Vagina (tissue), 2 donors: ENCODE data around the gene FBXL20. TPM values are rescaled to one million over a fixed set of nuclear protein-coding genes. Genes with fewer than 3 reads are reported as not detected.

ENCODE experiments used
- DNase-seq, 2 donors: peaks; one replicate each; pipeline ENCODE4 v3.0.0-alpha.2; 2017; ENCODE audit errors: extremely low spot score in 2 of 2
- H3K27ac ChIP-seq: fragments of 200-600 bp; sonication (generic); one replicate; pipeline ENCODE4 v1.5.1; 2019
- H3K27me3 ChIP-seq: fragments of 200-600 bp; sonication (generic); one replicate; pipeline ENCODE4 v1.5.1; 2019
- H3K36me3 ChIP-seq, 2 donors: fragments of 200-600 bp; sonication (generic); one replicate each; pipeline ENCODE4 v1.5.1; 2017 to 2019
- H3K4me1 ChIP-seq: fragments of 200-600 bp; sonication (generic); one replicate; pipeline ENCODE4 v1.5.1; 2019
- H3K4me3 ChIP-seq, 2 donors: fragments of 200-600 bp; sonication (generic); 1 replicate in 1 of 2; 2 replicates in 1 of 2; pipeline ENCODE4 v1.5.1; 2016 to 2019
- H3K9me3 ChIP-seq: fragments of 200-600 bp; sonication (generic); one replicate; pipeline ENCODE4 v1.5.1; 2019
- CTCF ChIP-seq, 3 experiments: fragments of 450-650 bp in 2 of 3; fragments of 200-600 bp in 1 of 3; sonication (generic) in 1 of 3; IDR thresholded peaks; one replicate each; pipeline ENCODE4 v1.5.1; 2017 to 2019; ENCODE audit warnings: antibody characterized with exemption in 3 of 3, mild to moderate bottlenecking in 2 of 3, moderate library complexity in 2 of 3
- POLR2A ChIP-seq, 2 donors: fragments of 450-650 bp; IDR thresholded peaks; one replicate each; pipeline ENCODE4 v1.6.1; 2017; ENCODE audit warnings: antibody characterized with exemption in 2 of 2, mild to moderate bottlenecking in 2 of 2, moderate library complexity in 2 of 2
- POLR2AphosphoS5 ChIP-seq, 2 donors: sonication (generic); formaldehyde crosslinking; IDR thresholded peaks; one replicate each; pipeline ENCODE4 v1.9.0; 2017; ENCODE audit warnings: antibody characterized with exemption in 2 of 2, mild to moderate bottlenecking in 2 of 2, low read depth in 1 of 2; ENCODE audit not compliant: insufficient read depth in 1 of 2
- intact Hi-C: fragments of 100-400 bp; cut with DNase I; formaldehyde crosslinking; loops from one replicate; pipeline ENCODE4 v1.15.1; 2023
- total RNA-seq: library from RNA; depleted of rRNA; stranded (reverse); fragments of >200 nt; gene quantifications from one replicate; pipeline ENCODE4 v1.2.3, GENCODE V29; 2016

FBXL20 gene
- total RNA-seq, 1 donor from 2014 or later = 15.7 TPM

GRCh38 chr17:39328815-39329214 is 72.6 kb downstream of the FBXL20 start:
- H3K27ac ChIP-seq = no peak overlapping the region
- no peaks in the 10 kb centered on the region for H3K4me1 ChIP-seq
- intact Hi-C loops = no loop called here
- H3K9me3 ChIP-seq = no peaks in the 10 kb centered on the region
- H3K4me3 ChIP-seq = no peak overlapping the region
- no peaks in the 10 kb centered on the region for H3K36me3 ChIP-seq
- TF ChIP-seq CTCF (IDR thresholded peaks at IDR 0.05) (no peak), POLR2A (IDR thresholded peaks at IDR 0.05) (no peak), POLR2AphosphoS5 (IDR thresholded peaks at IDR 0.05; ENCODE audit: insufficient read depth in 1 of 2, low read depth in 1 of 2) (no peak)
- no peak for DNase-seq
- no peaks in the 10 kb centered on the region for H3K27me3 ChIP-seq

- Histone ChIP-seq H3K27me3 (no peaks in the 10 kb centered on the region), H3K9me3 (no peaks in the 10 kb centered on the region), H3K4me3 (no peak overlapping the region), H3K4me1 (no peaks in the 10 kb centered on the region), H3K27ac (no peak overlapping the region), H3K36me3 (no peaks in the 10 kb centered on the region)
- intact Hi-C loops = no loop called here
- DNase-seq = no peak
- TF ChIP-seq POLR2A (IDR thresholded peaks at IDR 0.05) (no peak), POLR2AphosphoS5 (IDR thresholded peaks at IDR 0.05; ENCODE audit: insufficient read depth in 1 of 2, low read depth in 1 of 2) (no peak), CTCF (IDR thresholded peaks at IDR 0.05) (no peak)
Measured at GRCh38 chr17:39327109-39327508, 74.3 kb downstream of the FBXL20 start.

GRCh38 chr17:39325528-39326240 is 75.7 kb downstream of the FBXL20 start:
- no peaks in the 10 kb centered on the region for H3K36me3 ChIP-seq
- H3K9me3 ChIP-seq = no peaks in the 10 kb centered on the region
- H3K4me3 ChIP-seq = no peak overlapping the region
- no peaks in the 10 kb centered on the region for H3K27me3 ChIP-seq
- DNase-seq = no peak
- TF ChIP-seq POLR2AphosphoS5 (IDR thresholded peaks at IDR 0.05; ENCODE audit: insufficient read depth in 1 of 2, low read depth in 1 of 2) = no peak
- no peak for TF ChIP-seq POLR2A (IDR thresholded peaks at IDR 0.05)
- TF ChIP-seq CTCF (IDR thresholded peaks at IDR 0.05) = no peak
- H3K27ac ChIP-seq = no peak overlapping the region
- no peaks in the 10 kb centered on the region for H3K4me1 ChIP-seq
- intact Hi-C loops = no loop called here

GRCh38 chr17:39318636-39319035 is 82.8 kb downstream of the FBXL20 start:
- intact Hi-C loops = no loop called here
- H3K27me3 ChIP-seq = no peaks in the 10 kb centered on the region
- H3K4me1 ChIP-seq = no peaks in the 10 kb centered on the region
- no peak for TF ChIP-seq POLR2AphosphoS5 (IDR thresholded peaks at IDR 0.05; ENCODE audit: insufficient read depth in 1 of 2, low read depth in 1 of 2)
- TF ChIP-seq POLR2A (IDR thresholded peaks at IDR 0.05) = no peak
- no peak for TF ChIP-seq CTCF (IDR thresholded peaks at IDR 0.05)
- no peak for DNase-seq
- no peak overlapping the region for H3K4me3 ChIP-seq
- no peak overlapping the region for H3K27ac ChIP-seq
- no peaks in the 10 kb centered on the region for H3K36me3 ChIP-seq
- no peaks in the 10 kb centered on the region for H3K9me3 ChIP-seq

GRCh38 chr17:39306509-39307212 is 94.8 kb downstream of the FBXL20 start:
- H3K9me3 ChIP-seq = no peaks in the 10 kb centered on the region
- H3K27ac ChIP-seq = no peak overlapping the region
- intact Hi-C loops = no loop called here

More at GRCh38 chr17:39306509-39307212, 94.8 kb downstream of the FBXL20 start:
- no peaks in the 10 kb centered on the region for H3K27me3 ChIP-seq
- no peak overlapping the region for H3K4me3 ChIP-seq
- no peak for TF ChIP-seq CTCF (IDR thresholded peaks at IDR 0.05)
- no peak for TF ChIP-seq POLR2A (IDR thresholded peaks at IDR 0.05)
- no peak for TF ChIP-seq POLR2AphosphoS5 (IDR thresholded peaks at IDR 0.05; ENCODE audit: insufficient read depth in 1 of 2, low read depth in 1 of 2)
- no peak for DNase-seq
- H3K4me1 ChIP-seq = no peaks in the 10 kb centered on the region
- H3K36me3 ChIP-seq = peaks cover 0 to 9% of the 10 kb centered on the region in 2 donors
